ENCODE results near the gene PDE8B. TPM values are rescaled to one million over a fixed set of nuclear protein-coding genes. Genes with fewer than 3 reads are reported as not detected.

The PDE8B gene
- total RNA-seq, 1 donor from 2014 or later = not detected

DNA sequence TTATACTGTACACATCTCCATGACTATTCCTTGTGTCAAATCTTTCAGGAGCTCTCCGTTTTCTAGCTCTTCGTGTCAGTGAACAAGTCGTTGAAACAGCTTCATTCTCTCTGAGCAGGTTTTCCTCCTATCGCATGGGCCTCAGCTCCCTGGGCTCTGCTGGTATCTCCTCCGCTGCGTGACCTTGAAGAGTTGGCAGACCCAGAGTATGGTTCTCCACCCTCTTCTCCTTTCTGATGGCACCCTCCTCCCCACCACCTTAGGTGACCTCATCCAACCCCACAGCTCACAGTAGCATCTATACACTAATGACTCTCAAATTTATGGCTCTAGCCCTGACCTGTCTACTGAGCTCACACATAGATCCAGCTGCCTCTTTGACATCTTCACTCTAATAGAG is 36.0 kb upstream of the PDE8B start:
- no peak overlapping the region for H3K4me3 Mint-ChIP-seq
- ChIA-PET CTCF (no interaction called here), POLR2A (no interaction called here)
- intact Hi-C loops (cut with micrococcal nuclease) = no loop called here
- ATAC-seq (ENCODE audit: low read depth) (no peak), DNase-seq (no peak)
- H3K27me3 Mint-ChIP-seq = peaks cover 4% of the 10 kb centered on the region
- no peaks in the 10 kb centered on the region for H3K4me1 Mint-ChIP-seq
- no peaks in the 10 kb centered on the region for H3K36me3 Mint-ChIP-seq (ENCODE audit: low read depth)
- H3K9me3 Mint-ChIP-seq = no peaks in the 10 kb centered on the region
- TF ChIP-seq, protein P1, sequence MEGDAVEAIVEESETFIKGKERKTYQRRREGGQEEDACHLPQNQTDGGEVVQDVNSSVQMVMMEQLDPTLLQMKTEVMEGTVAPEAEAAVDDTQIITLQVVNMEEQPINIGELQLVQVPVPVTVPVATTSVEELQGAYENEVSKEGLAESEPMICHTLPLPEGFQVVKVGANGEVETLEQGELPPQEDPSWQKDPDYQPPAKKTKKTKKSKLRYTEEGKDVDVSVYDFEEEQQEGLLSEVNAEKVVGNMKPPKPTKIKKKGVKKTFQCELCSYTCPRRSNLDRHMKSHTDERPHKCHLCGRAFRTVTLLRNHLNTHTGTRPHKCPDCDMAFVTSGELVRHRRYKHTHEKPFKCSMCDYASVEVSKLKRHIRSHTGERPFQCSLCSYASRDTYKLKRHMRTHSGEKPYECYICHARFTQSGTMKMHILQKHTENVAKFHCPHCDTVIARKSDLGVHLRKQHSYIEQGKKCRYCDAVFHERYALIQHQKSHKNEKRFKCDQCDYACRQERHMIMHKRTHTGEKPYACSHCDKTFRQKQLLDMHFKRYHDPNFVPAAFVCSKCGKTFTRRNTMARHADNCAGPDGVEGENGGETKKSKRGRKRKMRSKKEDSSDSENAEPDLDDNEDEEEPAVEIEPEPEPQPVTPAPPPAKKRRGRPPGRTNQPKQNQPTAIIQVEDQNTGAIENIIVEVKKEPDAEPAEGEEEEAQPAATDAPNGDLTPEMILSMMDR (IDR thresholded peaks at IDR 0.05) = no peak
- no peak overlapping the region for H3K27ac Mint-ChIP-seq

DNA sequence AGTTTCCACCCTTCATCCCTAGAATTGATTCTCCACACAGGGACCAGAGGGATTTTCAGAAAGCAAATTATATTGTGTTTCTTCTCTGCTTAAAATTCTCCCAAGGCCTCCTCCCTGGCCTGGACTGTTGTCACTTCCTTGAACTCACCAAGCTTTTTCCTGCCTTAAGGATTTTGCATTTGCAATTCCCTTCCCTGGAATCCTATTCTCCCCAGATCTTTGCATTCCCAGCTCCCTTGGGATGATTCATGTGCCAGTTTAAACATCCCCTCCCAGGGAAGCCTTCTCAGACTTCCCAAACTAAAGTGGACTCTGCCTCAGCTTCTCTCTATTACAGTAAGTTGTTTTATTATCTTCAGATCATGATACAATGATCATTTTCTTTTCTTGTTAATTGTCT is 35.2 kb upstream of the PDE8B start:
- H3K27ac Mint-ChIP-seq = no peak overlapping the region
- DNase-seq (no peak), ATAC-seq (ENCODE audit: low read depth) (no peak)
- CTCF ChIA-PET = no interaction called here
- no peak overlapping the region for H3K4me3 Mint-ChIP-seq
- H3K36me3 Mint-ChIP-seq (ENCODE audit: low read depth) = no peaks in the 10 kb centered on the region
- intact Hi-C loops (cut with micrococcal nuclease) = no loop called here
- H3K4me1 Mint-ChIP-seq = no peaks in the 10 kb centered on the region
- H3K9me3 Mint-ChIP-seq = no peaks in the 10 kb centered on the region
- TF ChIP-seq, protein P1 (IDR thresholded peaks at IDR 0.05) = no peak
- H3K27me3 Mint-ChIP-seq = peaks cover 2% of the 10 kb centered on the region
- POLR2A ChIA-PET = no interaction called here

DNA sequence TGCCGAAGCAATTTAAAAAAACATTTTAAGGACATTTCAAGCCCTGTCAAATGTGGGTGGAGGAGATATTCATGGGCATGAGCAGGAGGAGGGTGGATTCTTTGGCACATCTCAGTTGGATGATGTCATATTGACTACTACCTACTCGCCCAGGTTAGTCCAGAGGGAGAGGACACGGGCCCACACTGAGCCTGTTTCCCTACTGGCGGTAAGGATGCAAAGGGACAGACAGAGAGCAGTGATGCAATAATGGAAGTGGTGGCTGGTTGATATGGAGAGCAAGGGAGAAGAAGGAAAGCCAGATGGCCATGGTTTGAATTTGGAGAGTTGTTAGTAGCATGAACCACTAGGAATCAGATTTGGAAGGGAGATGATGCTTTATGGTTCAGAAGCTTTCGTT is 34.1 kb upstream of the PDE8B start:
- no peaks in the 10 kb centered on the region for H3K4me1 Mint-ChIP-seq
- POLR2A ChIA-PET = no interaction called here
- DNase-seq = no peak
- no peak overlapping the region for H3K4me3 Mint-ChIP-seq
- CTCF ChIA-PET = no interaction called here
- no peak for ATAC-seq (ENCODE audit: low read depth)
- H3K9me3 Mint-ChIP-seq = no peaks in the 10 kb centered on the region
- TF ChIP-seq, protein P1 (IDR thresholded peaks at IDR 0.05) = no peak
- intact Hi-C loops (cut with micrococcal nuclease) = no loop called here
- H3K27me3 Mint-ChIP-seq = peaks cover 7% of the 10 kb centered on the region
- H3K36me3 Mint-ChIP-seq (ENCODE audit: low read depth) = no peaks in the 10 kb centered on the region
- no peak overlapping the region for H3K27ac Mint-ChIP-seq

DNA sequence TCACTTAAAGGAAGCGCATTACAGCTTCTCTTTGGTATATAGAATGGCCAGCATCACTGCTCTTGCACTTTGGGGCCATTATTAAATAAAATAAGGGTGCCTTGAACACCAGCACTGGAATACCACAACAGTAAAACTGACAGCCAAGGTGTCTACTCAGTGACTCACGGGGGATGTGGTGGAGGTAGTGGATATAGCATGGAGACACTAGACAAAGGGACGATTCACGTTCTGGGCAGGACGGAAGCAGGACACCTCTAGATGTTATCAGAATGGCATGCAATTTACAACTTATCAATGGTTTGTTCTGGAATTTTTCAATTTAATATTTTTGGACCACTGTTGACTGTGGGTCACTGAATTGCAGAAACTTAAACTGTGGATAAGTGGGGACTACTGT is 32.9 kb upstream of the PDE8B start:
- Mint-ChIP-seq H3K36me3 (ENCODE audit: low read depth) (no peaks in the 10 kb centered on the region), H3K27ac (no peak overlapping the region), H3K4me3 (no peak overlapping the region), H3K27me3 (peaks cover 15% of the 10 kb centered on the region), H3K9me3 (no peaks in the 10 kb centered on the region), H3K4me1 (no peaks in the 10 kb centered on the region)
- no peak for ATAC-seq (ENCODE audit: low read depth)
- no peak for DNase-seq
- ChIA-PET POLR2A (no interaction called here), CTCF (no interaction called here)
- intact Hi-C loops (cut with micrococcal nuclease) = no loop called here
- TF ChIP-seq, protein P1 (IDR thresholded peaks at IDR 0.05) = no peak

DNA sequence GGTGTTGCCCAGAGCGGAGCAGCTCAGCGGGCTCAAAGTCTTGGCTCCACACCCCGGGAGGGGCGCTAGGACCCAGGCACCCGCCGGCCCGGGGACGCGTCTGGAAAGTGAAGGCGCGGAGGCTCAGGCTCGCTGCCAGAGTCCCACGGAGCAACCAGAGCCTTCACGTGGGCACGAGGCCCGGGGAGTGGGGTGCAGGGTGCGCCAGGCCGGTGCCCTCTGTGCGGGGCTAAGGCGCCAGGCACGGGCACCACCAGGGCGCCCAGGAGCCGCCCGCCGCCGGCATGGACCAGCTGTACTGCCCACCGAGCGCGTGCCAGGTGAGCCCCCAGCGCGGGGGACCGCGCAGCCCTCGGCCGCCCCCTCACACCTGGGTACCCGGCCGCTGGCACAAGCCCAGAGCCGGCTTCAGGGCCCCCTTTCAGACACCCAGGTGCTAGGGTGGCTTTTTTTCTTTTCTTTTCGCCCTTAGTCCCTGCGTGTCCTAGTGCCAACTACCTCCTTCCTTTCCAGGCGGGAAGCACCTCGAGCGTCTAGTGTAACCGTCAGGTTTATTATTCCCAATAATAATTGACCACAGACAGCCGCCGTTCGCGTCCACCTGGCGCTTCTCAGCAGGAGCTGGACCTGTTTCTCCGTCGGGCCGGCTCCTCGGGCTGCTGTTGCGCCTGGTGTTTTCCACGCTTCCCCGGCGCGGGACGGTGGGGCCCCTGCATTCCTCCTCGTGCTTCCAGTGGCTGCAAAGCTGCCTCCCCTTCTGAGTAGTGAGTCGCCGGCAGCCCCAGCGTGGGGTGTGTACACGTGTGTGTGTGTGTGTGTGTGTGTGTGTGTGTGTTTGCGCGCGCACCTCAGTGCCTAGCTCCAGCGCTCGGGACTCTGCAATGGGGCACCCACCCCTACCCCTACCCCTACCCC is 30.1 kb upstream of the PDE8B start:
- TF ChIP-seq, protein P1 (IDR thresholded peaks at IDR 0.05) = no peak
- ATAC-seq (ENCODE audit: low read depth) = no peak

More for the DNA sequence above, 30.1 kb upstream of the PDE8B start:
- Mint-ChIP-seq H3K9me3 (peaks cover 4% of the 10 kb centered on the region), H3K27ac (no peak overlapping the region), H3K36me3 (ENCODE audit: low read depth) (no peaks in the 10 kb centered on the region), H3K27me3 (peaks cover 24% of the 10 kb centered on the region), H3K4me3 (no peak overlapping the region), H3K4me1 (no peaks in the 10 kb centered on the region)
- CTCF ChIA-PET = no interaction called here
- DNase-seq = no peak
- POLR2A ChIA-PET = no interaction called here
- intact Hi-C loops (cut with micrococcal nuclease) = no loop called here

Data from activated B cell treated with CpG ODN at 0.5 μM for 24 hours (primary cell).